Measurements from ENCODE around the gene RELB. TPM values are rescaled to one million over a fixed set of nuclear protein-coding genes. Genes with fewer than 3 reads are reported as not detected.

The RELB gene
- total and polyA plus RNA-seq, 2 donors (not counting 1 experiment from before 2014, with no cell fraction given) = 2.3 to 11.7 TPM

- H3K36me3 ChIP-seq (ENCODE audit: control insufficient read depth, insufficient read depth, low read length) = peaks cover 50% of the 10 kb centered on the region
Observed at GRCh38 chr19:45068041-45068440, 66.8 kb downstream of the RELB start.

DNA sequence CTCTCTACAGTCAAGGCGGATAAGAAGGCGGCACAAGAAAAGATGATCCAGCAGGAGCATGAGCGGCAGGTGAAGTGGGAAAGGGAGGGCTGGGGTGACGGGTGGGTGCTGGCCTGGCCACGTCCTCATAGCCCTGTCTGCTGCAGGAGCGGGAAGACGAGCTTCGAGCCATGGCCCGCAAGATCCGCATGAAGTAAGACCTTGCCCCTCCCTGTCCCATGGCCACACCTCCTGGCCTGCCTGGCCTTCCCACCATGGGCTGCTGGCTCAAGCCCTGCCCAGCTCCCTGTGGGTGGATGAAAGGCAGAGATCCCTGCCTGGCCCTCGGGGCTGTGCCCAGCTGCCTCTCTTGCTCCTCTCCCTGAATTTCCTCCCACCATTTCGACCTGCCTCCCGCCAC is 67.8 kb downstream of the RELB start:
- no peaks in the 10 kb centered on the region for H4K20me1 ChIP-seq (ENCODE audit: control insufficient read depth, extremely low read depth, insufficient read depth, low read length)
- no peak overlapping the region for H2AFZ ChIP-seq (ENCODE audit: low read length)
- no peaks in the 10 kb centered on the region for H3K27me3 ChIP-seq (ENCODE audit: control insufficient read depth, insufficient read depth, low read length)
- H3K36me3 ChIP-seq (ENCODE audit: control insufficient read depth, insufficient read depth, low read length) = peaks cover 44% of the 10 kb centered on the region
- no peak overlapping the region for H3K27ac ChIP-seq (ENCODE audit: insufficient read depth, low read length)
- no peak overlapping the region for H3K4me2 ChIP-seq (ENCODE audit: extremely low read depth, insufficient read depth, low read length)
- TF ChIP-seq, protein P1, sequence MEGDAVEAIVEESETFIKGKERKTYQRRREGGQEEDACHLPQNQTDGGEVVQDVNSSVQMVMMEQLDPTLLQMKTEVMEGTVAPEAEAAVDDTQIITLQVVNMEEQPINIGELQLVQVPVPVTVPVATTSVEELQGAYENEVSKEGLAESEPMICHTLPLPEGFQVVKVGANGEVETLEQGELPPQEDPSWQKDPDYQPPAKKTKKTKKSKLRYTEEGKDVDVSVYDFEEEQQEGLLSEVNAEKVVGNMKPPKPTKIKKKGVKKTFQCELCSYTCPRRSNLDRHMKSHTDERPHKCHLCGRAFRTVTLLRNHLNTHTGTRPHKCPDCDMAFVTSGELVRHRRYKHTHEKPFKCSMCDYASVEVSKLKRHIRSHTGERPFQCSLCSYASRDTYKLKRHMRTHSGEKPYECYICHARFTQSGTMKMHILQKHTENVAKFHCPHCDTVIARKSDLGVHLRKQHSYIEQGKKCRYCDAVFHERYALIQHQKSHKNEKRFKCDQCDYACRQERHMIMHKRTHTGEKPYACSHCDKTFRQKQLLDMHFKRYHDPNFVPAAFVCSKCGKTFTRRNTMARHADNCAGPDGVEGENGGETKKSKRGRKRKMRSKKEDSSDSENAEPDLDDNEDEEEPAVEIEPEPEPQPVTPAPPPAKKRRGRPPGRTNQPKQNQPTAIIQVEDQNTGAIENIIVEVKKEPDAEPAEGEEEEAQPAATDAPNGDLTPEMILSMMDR (conservative IDR thresholded peaks at IDR 0.05 in 1 of 2, IDR thresholded peaks at IDR 0.05 in 1 of 2; ENCODE audit: low read depth in 1 of 2, low read length in 2 of 2) = no peak
- no peak for TF ChIP-seq EZH2 (IDR thresholded peaks at IDR 0.05; ENCODE audit: low read length, missing control alignments)
- no peak overlapping the region for H3K4me3 ChIP-seq (replicated peaks in 1 of 4; ENCODE audit: control extremely low read depth in 1 of 4, insufficient read depth in 1 of 4, low read depth in 3 of 4, low read length in 4 of 4)
- peak in 1 of 2 donors; percentile 18 for DNase-seq (ENCODE audit: low read depth in 2 of 2)
- no peaks in the 10 kb centered on the region for H3K9me3 ChIP-seq (ENCODE audit: control insufficient read depth, insufficient read depth, low read depth, low read length)
- no peaks in the 10 kb centered on the region for H3K4me1 ChIP-seq (ENCODE audit: control insufficient read depth, extremely low read depth, insufficient read depth, low read length)
- H3K9ac ChIP-seq (ENCODE audit: insufficient read depth, low read length) = no peak overlapping the region
- no peaks in the 10 kb centered on the region for H3K79me2 ChIP-seq (ENCODE audit: control insufficient read depth, insufficient read depth, low read length)

More at GRCh38 chr19:45068041-45068440, 66.8 kb downstream of the RELB start:
- Histone ChIP-seq H3K27ac (ENCODE audit: insufficient read depth, low read length) (no peak overlapping the region), H2AFZ (ENCODE audit: low read length) (no peak overlapping the region), H3K9ac (ENCODE audit: insufficient read depth, low read length) (no peak overlapping the region), H4K20me1 (ENCODE audit: control insufficient read depth, extremely low read depth, insufficient read depth, low read length) (no peaks in the 10 kb centered on the region), H3K27me3 (ENCODE audit: control insufficient read depth, insufficient read depth, low read length) (no peaks in the 10 kb centered on the region), H3K9me3 (ENCODE audit: control insufficient read depth, insufficient read depth, low read depth, low read length) (no peaks in the 10 kb centered on the region), H3K4me1 (ENCODE audit: control insufficient read depth, extremely low read depth, insufficient read depth, low read length) (no peaks in the 10 kb centered on the region), H3K4me2 (ENCODE audit: extremely low read depth, insufficient read depth, low read length) (no peak overlapping the region), H3K4me3 (replicated peaks in 1 of 4; ENCODE audit: control extremely low read depth in 1 of 4, insufficient read depth in 1 of 4, low read depth in 3 of 4, low read length in 4 of 4) (no peak overlapping the region), H3K79me2 (ENCODE audit: control insufficient read depth, insufficient read depth, low read length) (no peaks in the 10 kb centered on the region)
- TF ChIP-seq EZH2 (IDR thresholded peaks at IDR 0.05; ENCODE audit: low read length, missing control alignments) = no peak
- no peak for DNase-seq (ENCODE audit: low read depth in 2 of 2)

- no peak overlapping the region for H3K4me3 ChIP-seq (replicated peaks in 1 of 4; ENCODE audit: control extremely low read depth in 1 of 4, insufficient read depth in 1 of 4, low read depth in 3 of 4, low read length in 4 of 4)
- no peaks in the 10 kb centered on the region for H3K4me1 ChIP-seq (ENCODE audit: control insufficient read depth, extremely low read depth, insufficient read depth, low read length)
- H4K20me1 ChIP-seq (ENCODE audit: control insufficient read depth, extremely low read depth, insufficient read depth, low read length) = no peaks in the 10 kb centered on the region
- H3K79me2 ChIP-seq (ENCODE audit: control insufficient read depth, insufficient read depth, low read length) = no peaks in the 10 kb centered on the region
- no peaks in the 10 kb centered on the region for H3K9me3 ChIP-seq (ENCODE audit: control insufficient read depth, insufficient read depth, low read depth, low read length)
- H3K27ac ChIP-seq (ENCODE audit: insufficient read depth, low read length) = no peak overlapping the region
- TF ChIP-seq, protein P1 (conservative IDR thresholded peaks at IDR 0.05 in 1 of 2, IDR thresholded peaks at IDR 0.05 in 1 of 2; ENCODE audit: low read depth in 1 of 2, low read length in 2 of 2) = no peak
- TF ChIP-seq EZH2 (IDR thresholded peaks at IDR 0.05; ENCODE audit: low read length, missing control alignments) = no peak
- no peak overlapping the region for H3K4me2 ChIP-seq (ENCODE audit: extremely low read depth, insufficient read depth, low read length)
- H3K9ac ChIP-seq (ENCODE audit: insufficient read depth, low read length) = no peak overlapping the region
- no peak overlapping the region for H2AFZ ChIP-seq (ENCODE audit: low read length)
- H3K27me3 ChIP-seq (ENCODE audit: control insufficient read depth, insufficient read depth, low read length) = no peaks in the 10 kb centered on the region
- DNase-seq (ENCODE audit: low read depth in 2 of 2) = no peak
- peaks cover 39% of the 10 kb centered on the region for H3K36me3 ChIP-seq (ENCODE audit: control insufficient read depth, insufficient read depth, low read length)
Observed at GRCh38 chr19:45070214-45070613, 69.0 kb downstream of the RELB start.
